ENCODE results near the gene ZNF385B.

- no peak for TF ChIP-seq CTCF (IDR thresholded peaks at IDR 0.05; ENCODE audit: borderline replicate concordance, extremely low read depth, low read length, poor library complexity, severe bottlenecking)
- no peak for TF ChIP-seq EZH2 (IDR thresholded peaks at IDR 0.05; ENCODE audit: borderline replicate concordance, low read depth, low read length, severe bottlenecking)
Measured at GRCh38 chr2:179541586-179541985, 319.8 kb downstream of the ZNF385B start.

Measured in DND-41 (cell line).